NOMO-1 treated with DMSO at 0.1 percent for 48 hours (cell line): ENCODE measurements around the gene GGTA1.
A peak's percentile ranks its signal among the peaks of the same experiment; 100 is the strongest.

Experiments
- DNase-seq: peaks from one replicate; lab custom pipeline; 2025; ENCODE audit not compliant: unreplicated experiment; lab: John Stamatoyannopoulos, UW

The GGTA1 gene

DNA sequence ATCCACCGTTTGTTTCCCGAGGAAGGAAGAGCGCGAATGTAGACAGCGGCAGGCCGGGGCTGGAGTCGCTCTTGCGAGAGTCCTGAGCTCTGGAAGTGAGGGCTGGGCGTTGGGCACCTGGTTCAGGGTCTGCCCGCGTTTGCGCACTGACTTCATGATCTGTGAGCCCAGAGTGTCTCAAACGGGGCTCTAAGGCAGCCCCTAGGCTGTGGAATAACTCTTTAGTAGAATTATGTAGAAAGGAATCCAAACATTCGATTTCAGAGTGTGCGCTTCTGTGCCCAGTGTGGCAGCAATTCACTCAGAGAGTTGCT lies 478 bp upstream of the GGTA1 start:
- no peak for DNase-seq

GRCh38 chr9:121499177-121499426 lies 542 bp downstream of the GGTA1 start:
- DNase-seq, result no peak

DNA sequence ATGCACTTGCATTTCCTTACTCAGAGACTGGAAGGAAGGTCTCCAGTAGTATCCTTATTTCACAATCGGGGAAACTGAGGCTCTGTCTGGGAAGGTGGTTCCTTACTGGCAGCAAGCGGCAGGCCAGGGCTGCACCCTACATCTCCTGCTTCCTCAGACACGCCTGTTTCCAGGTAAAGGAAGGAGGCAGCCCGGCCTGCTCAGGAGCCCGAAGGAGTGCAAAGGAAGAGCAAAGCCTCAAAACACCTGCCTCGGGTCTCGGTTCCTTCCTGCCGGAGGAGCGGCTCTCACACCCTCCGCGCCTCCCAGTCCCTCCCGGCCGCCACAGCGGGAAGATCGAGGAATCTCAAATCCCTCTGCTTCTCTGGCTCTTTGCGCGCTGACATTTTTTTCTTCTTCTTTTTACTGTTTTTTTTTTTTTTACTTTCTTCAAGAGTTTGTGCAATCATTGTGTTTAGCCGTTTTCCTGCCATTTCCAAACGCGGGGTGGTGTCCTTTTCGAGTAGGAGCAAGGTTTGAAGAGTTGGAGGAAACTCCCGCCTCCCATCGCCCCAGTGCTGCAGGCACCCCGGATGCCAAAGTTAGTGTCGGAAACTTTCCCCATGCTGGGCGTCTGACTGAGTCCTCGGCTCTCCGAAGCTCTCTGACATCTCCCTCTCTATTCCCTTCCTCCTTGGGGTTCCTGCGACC lies 1.0 kb downstream of the GGTA1 start:
- peak; percentile 16 for DNase-seq

GRCh38 chr9:121498150-121498486 lies 1.5 kb downstream of the GGTA1 start:
- DNase-seq, result peak; percentile 80

- DNase-seq, result no peak
These were observed 3.7 kb downstream of the GGTA1 start for GRCh38 chr9:121495976-121496375.

DNA sequence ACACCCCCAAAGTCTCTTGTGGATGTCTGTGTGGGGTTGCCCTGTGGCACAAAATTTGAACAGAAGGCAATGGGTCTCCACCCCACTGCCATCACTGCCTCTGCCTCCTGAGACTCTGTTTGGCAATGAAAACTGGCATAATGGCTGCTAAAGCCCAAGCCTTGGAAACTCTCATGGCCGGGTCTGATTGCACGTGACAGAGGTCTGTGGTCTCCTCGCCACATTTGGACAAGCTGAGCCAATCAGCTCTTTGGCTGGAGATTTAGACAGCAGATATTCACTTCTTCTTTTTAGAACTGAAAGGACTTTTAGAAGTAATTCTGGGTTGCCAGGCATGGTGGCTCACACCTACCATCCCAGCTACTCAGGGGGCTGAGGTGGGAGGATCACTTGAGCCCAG lies 5.5 kb downstream of the GGTA1 start:
- DNase-seq, result peak; percentile 75

GRCh38 chr9:121491111-121491510 lies 8.5 kb downstream of the GGTA1 start:
- DNase-seq, result no peak

GRCh38 chr9:121489344-121489743 lies 10.3 kb downstream of the GGTA1 start:
- DNase-seq, result no peak

- no peak for DNase-seq
These were observed 13.6 kb downstream of the GGTA1 start for GRCh38 chr9:121486043-121486442.

- DNase-seq, result peak; percentile 58
These were observed 14.0 kb downstream of the GGTA1 start for GRCh38 chr9:121485623-121486022.

DNA sequence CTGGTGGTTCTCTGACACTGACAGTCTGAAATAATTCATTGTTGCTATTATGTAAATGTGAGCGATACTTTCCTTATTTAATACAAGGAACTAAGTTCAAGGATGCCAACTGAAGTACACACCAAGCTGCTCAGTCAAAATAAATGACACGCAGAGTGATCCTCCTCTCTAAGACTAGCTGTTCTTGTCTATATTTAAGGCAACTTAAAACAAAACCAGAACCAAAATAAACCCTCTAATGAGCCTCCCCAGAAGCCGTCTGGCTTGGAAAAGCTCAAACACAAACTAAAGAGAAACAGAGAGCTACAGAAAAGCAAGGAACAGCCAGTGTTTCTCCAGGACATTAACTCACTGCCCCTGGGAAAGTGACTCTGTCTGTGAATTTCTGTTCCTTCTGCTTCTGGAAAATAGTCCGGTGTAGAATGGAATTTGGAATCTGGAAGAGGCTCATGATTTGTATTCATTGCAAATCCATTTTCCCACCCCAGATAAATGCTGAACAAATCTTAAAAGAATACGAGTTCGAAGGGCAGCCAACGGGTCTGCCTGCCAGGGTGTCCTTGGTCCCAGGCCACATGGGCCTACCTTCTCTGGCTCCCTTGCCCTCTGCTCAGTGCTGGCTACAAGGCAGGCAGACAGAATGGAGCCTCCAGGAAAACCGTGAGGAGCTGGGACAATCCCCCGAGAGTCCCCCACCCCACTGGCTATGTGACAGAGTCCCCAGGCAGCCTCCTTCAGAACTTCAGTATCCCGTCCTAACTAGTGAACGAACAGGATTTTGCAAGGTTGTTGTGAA lies 14.8 kb downstream of the GGTA1 start:
- DNase-seq, result no peak

GRCh38 chr9:121483473-121484031 lies 16.1 kb downstream of the GGTA1 start:
- no peak for DNase-seq

DNA sequence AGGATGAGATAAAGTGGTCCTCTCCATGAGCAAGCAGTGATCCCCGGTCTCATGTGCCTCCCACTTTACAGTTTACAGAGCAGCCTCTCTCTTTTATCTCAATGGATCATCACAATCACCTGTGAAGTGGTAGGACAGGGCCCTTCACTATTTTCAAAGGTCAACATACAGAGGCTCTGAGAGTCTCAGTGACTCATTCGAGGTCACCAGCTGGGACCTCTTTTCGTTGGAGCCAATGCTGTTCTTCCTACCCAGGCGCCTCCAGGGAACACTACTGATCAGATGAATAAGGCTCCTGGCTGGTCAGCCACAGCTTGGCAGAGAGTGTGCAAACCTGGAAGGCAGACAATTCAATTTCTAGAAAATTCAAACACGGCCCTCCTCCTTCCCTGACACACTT lies 16.6 kb downstream of the GGTA1 start:
- no peak for DNase-seq

DNA sequence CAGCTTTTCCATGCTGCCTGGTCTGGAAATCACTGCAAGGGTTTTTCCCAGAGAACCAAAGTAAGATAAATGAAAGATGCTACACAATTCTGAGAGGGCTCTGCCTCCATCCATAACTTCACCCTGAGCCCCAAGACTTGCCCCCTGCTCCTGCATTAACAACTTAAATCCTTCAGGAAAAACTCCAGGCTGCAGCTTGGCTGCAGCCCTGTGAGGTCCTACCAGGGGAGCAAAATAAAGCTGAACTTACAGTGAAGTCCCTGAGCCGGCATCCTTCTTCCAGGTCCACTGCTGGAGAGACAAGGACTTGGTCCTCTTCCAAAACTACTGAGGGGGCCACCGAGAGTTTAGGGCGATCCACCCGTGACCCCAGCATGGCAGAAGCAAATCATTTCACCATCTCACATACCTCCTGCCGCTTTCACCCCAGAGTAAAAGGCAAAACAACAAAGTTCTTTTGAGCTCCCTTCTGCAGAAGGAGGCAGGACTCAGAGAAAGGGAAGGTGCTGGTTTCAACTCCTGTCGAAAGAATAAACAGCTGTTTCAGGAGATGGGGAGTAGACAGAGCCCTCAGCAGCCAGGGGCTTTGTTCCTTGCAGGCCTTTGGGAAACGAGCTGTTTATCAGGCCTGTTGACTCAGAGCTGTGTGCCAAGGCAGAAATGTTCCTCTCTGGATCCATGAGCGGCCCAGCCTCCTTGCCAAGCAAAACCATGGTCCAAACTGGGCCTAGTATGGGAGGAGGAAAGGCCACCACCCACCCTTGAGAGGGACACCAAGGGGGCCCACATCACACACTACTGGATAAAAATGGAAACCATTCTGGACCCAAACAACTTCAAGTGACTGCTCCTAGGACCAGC lies 20.6 kb downstream of the GGTA1 start:
- DNase-seq, result no peak

DNA sequence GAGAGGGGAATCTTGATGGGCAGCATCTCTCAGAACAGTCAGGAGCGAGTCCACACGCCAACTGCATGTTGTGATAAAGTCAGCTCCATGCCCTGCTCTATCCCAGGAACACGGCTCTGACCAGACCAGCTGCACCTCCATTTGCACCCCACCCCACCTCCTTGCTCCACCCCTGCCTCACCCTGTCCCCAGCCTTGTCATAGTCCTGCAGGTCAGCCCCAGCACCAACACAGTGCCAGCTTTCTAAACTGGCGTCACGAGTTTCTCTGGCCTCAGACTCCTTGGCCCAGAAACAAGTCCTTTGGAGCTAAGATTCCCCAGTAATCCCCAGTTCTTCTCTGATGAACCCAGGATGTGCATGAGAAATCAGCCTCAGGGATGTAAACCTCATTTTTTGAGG lies 23.5 kb downstream of the GGTA1 start:
- no peak for DNase-seq

- no peak for DNase-seq
These were observed 25.3 kb downstream of the GGTA1 start for GRCh38 chr9:121474231-121474947.

- DNase-seq, result no peak
These were observed 26.4 kb downstream of the GGTA1 start for GRCh38 chr9:121473229-121473628.

DNA sequence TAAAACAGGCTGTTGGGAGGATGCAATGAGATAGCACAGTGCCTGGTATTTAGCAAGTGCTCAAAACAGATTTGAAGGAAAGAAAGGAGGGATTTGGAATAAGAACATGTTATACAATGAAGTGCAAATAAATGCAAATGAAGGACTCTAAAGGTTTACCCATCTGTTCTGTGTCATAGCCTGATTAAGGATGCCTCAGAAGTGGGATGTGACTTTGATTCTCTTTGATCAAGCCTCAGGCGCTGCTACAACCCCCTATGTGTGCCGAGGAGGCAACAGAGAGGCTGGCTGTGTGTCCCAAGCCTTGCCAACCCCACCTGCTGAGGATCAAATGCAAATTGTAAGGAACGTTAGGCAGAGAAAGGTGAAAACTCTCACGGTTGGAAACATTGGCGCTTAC lies 27.2 kb downstream of the GGTA1 start:
- no peak for DNase-seq

DNA sequence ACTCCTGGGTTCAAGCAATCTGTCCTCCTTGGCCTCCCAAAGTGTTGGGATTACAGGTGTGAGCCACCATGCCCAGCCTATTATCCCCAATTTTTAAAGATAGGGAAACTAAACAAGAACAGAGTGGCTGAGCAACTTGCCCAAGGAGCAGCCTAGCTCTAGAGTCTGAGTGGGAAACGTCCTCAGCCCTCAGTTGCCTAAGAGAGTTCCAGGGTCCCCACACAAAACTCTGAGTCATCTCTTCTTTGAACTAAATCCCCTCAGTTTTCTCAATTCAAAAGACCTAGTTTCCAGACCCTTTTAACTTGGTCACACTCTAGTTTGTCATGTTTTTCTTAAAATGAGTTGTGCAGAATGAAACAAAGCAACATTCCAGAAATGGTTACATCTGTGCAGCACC lies 33.5 kb downstream of the GGTA1 start:
- no peak for DNase-seq

- no peak for DNase-seq
These were observed 34.7 kb downstream of the GGTA1 start for GRCh38 chr9:121464968-121465367.
